SK-N-MC (cell line): ENCODE measurements around the gene MIF.

ENCODE experiments used
- EZH2 ChIP-seq: fragments of 200-600 bp; sonication (generic); IDR thresholded peaks from one replicate; pipeline ENCODE4 v1.6.1; 2017; ENCODE audit warnings: antibody characterized with exemption
- POLR2AphosphoS5 ChIP-seq: IDR thresholded peaks from 2 replicates; pipeline ENCODE4 v1.6.1; 2012; ENCODE audit warnings: mild to moderate bottlenecking, low read depth, low read length, borderline replicate concordance

DNA sequence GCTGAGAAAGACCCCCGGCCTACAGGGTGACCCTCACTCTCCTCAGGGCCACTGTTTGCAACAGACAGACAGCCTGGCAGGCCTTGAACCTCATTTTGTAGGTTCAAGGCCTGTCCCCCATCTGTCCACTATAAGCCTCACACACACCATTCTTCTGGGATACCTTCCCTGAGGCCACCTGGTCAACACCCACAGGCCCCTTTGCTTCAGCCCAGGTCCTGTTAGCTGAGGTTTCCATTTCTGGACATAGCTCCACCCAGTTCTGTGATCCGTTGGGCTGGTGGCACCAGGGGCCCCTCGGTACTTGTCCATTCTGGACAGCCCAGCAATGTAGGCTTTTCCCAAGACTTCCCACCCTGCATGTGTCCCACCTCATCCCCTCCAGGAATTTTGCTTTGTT, 3.1 kb downstream of the MIF start:
- TF ChIP-seq EZH2 (no peak), POLR2AphosphoS5 (peak; percentile 4; the same call in 1 of the 2 replicates)
